K562 (cell line): ENCODE measurements around the gene MYO18B. TPM values are rescaled to one million over a fixed set of nuclear protein-coding genes. Genes with fewer than 3 reads are reported as not detected.

ENCODE experiments used
- ATAC-seq: fragments of 200-7000 bp; cut with Tn5 transposase; 3 replicates; pipeline ENCODE4 v1.9.1; 2020; ENCODE audit warnings: moderate library complexity
- BruUV-seq: library from RNA; stranded (reverse); fragments of 400-500 nt; replicated peaks from 2 replicates; lab custom pipeline; 2021; lab: Mats Ljungman, UMichigan
- CTCF ChIA-PET: fragments of 300-600 bp; formaldehyde crosslinking; extraction: SDS; loops from one replicate; lab custom pipeline; 2021; ENCODE audit warnings: low intra/inter-chr PET ratio; lab: Yijun Ruan, JAX
- POLR2A ChIA-PET: fragments of 300-600, 350-650 bp; sonication (Branson Sonifier 250); formaldehyde crosslinking; extraction: SDS; loops from one replicate; lab custom pipeline; 2021; ENCODE audit warnings: antibody characterized with exemption, inconsistent platforms; lab: Yijun Ruan, JAX
- DNase-seq, 4 experiments: peaks; one replicate each; pipeline versions ENCODE4 v3.0.0 to v3.0.0-alpha.2; 2011 to 2018; ENCODE audit warnings: low spot score in 3 of 4, mixed read lengths in 3 of 4; ENCODE audit errors: extremely low read depth in 1 of 4
- FAIRE-seq: peaks from 2 replicates; lab custom pipeline; 2011; peaks lifted over from hg19 to GRCh38; lab: Jason Lieb, UNC
- H2AFZ ChIP-seq: 2 replicates; pipeline ENCODE4 v1.6.0; 2011; ENCODE audit warnings: low read depth, low read length, control low read depth, inconsistent platforms
- H3K27ac ChIP-seq: fragments of 200-600 bp; 3 replicates; pipeline ENCODE4 v1.8.0; 2011; ENCODE audit warnings: low read depth, mild to moderate bottlenecking, control low read depth, inconsistent platforms, low read length, moderate library complexity, mixed read lengths; ENCODE audit errors: extremely low read depth
- H3K27me3 ChIP-seq, 2 experiments: fragments of 300-600 bp in 1 of 2; 2 replicates in 1 of 2; 3 replicates in 1 of 2; pipeline versions ENCODE4 v1.6.0 to v1.8.0; 2011; ENCODE audit warnings: inconsistent platforms in 2 of 2, low read length in 2 of 2, mild to moderate bottlenecking in 1 of 2, mixed read lengths in 1 of 2, moderate library complexity in 1 of 2; ENCODE audit not compliant: control insufficient read depth in 2 of 2, insufficient read depth in 2 of 2
- H3K36me3 ChIP-seq: fragments of 300-600 bp; 3 replicates; pipeline ENCODE4 v1.8.0; 2011; ENCODE audit warnings: mild to moderate bottlenecking, low read length, inconsistent platforms; ENCODE audit not compliant: control insufficient read depth, insufficient read depth
- H3K4me1 ChIP-seq, 2 experiments: fragments of 200-600 bp in 1 of 2; replicated peaks in 1 of 2; 2 replicates in 1 of 2; 3 replicates in 1 of 2; pipeline versions ENCODE4 v1.5.1 to v1.8.0; 2011; ENCODE audit warnings: inconsistent platforms in 2 of 2, low read length in 2 of 2, mild to moderate bottlenecking in 1 of 2, mixed read lengths in 1 of 2, moderate library complexity in 1 of 2; ENCODE audit not compliant: control insufficient read depth in 2 of 2, insufficient read depth in 2 of 2
- H3K4me2 ChIP-seq: 2 replicates; pipeline ENCODE4 v1.6.1; 2011; ENCODE audit warnings: low read length, control low read depth, inconsistent platforms, mixed read lengths; ENCODE audit not compliant: insufficient read depth
- H3K4me3 ChIP-seq: fragments of 200-600 bp; sonication (generic), shearing (Covaris generic); 2 replicates; pipeline ENCODE4 v1.5.1; 2016; ENCODE audit warnings: control low read depth, inconsistent platforms
- H3K79me2 ChIP-seq: fragments of 200-600 bp; 3 replicates; pipeline ENCODE4 v1.8.0; 2011; ENCODE audit warnings: low read length, inconsistent platforms; ENCODE audit not compliant: control insufficient read depth, insufficient read depth
- H3K9ac ChIP-seq, 2 experiments: 2 replicates each; pipeline versions ENCODE4 v1.6.0 to v1.6.1; 2011; ENCODE audit warnings: low read depth in 2 of 2, low read length in 2 of 2, control low read depth in 1 of 2, inconsistent platforms in 1 of 2, mild to moderate bottlenecking in 1 of 2, mixed read lengths in 1 of 2; ENCODE audit not compliant: insufficient read depth in 1 of 2
- H3K9me1 ChIP-seq: one replicate; pipeline ENCODE4 v1.6.0; 2011; ENCODE audit warnings: inconsistent platforms, mild to moderate bottlenecking, low read length, moderate library complexity; ENCODE audit not compliant: control insufficient read depth, insufficient read depth
- H3K9me3 ChIP-seq: replicated peaks from 2 replicates; pipeline ENCODE4 v1.5.1; 2011; ENCODE audit warnings: low read depth, low read length, inconsistent platforms; ENCODE audit not compliant: control insufficient read depth, insufficient read depth
- H4K20me1 ChIP-seq: replicated peaks from 2 replicates; pipeline ENCODE4 v1.6.1; 2011; ENCODE audit warnings: low read length, inconsistent platforms, mixed read lengths; ENCODE audit not compliant: control insufficient read depth, insufficient read depth
- HDAC6 ChIP-seq: IDR thresholded peaks from 2 replicates; pipeline ENCODE4 v1.6.1; 2012; ENCODE audit warnings: low read depth, mild to moderate bottlenecking, control low read depth, inconsistent platforms, low read length, moderate library complexity
- HMG20B ChIP-seq: fragments of 250-450 bp; sonication (Bioruptor Pico); IDR thresholded peaks from 2 replicates; pipeline ENCODE4 v1.5.0; 2021; ENCODE audit warnings: mild to moderate bottlenecking
- MCM3 ChIP-seq: fragments of 450-650 bp; IDR thresholded peaks from 2 replicates; pipeline ENCODE4 v1.6.1; 2016
- POLR2G ChIP-seq: fragments of 200-400 bp; formaldehyde crosslinking; IDR thresholded peaks from 2 replicates; pipeline ENCODE4 v1.6.1; 2017; ENCODE audit warnings: low read depth, mild to moderate bottlenecking, antibody characterized with exemption, low read length, moderate library complexity
- PTTG1 ChIP-seq: fragments of 450-650 bp; IDR thresholded peaks from 2 replicates; pipeline ENCODE4 v1.6.1; 2016; ENCODE audit warnings: low read depth, mild to moderate bottlenecking, missing genetic modification characterization, missing compliant biosample characterization
- RBM25 ChIP-seq: fragments of 200-400 bp; formaldehyde crosslinking; IDR thresholded peaks from 2 replicates; pipeline ENCODE4 v1.6.1; 2018; ENCODE audit warnings: low read length, low read depth, moderate library complexity; ENCODE audit not compliant: severe bottlenecking
- ZBTB43 ChIP-seq: sonication (generic); formaldehyde crosslinking; IDR thresholded peaks from 2 replicates; pipeline ENCODE4 v1.8.0; 2023; ENCODE audit warnings: mild to moderate bottlenecking, missing genetic modification reagents
- ZNF184 ChIP-seq: sonication (generic); formaldehyde crosslinking; IDR thresholded peaks from 2 replicates; pipeline ENCODE4 v1.5.0; 2020; ENCODE audit warnings: missing genetic modification reagents
- WGBS: fragments of 100-300 bp; shearing (Covaris generic); methylation state at CpG from one replicate; pipeline ENCODE4 v1.1.6; 2016; ENCODE audit warnings: low coverage, mixed read lengths; ENCODE audit not compliant: insufficient coverage; ENCODE audit errors: missing lambda C conversion rate; 5-methylcytosine and 5-hydroxymethylcytosine counted together
- in situ Hi-C: fragments of 300-500 bp; cut with MboI; formaldehyde crosslinking; loops from 4 replicates; pipeline ENCODE4 v1.15.0; 2018; ENCODE audit warnings: inconsistent platforms, mixed read lengths
- intact Hi-C: fragments of 100-400 bp; cut with micrococcal nuclease; formaldehyde crosslinking; loops from 2 replicates; pipeline ENCODE4 v1.14.2; 2022
- polyA plus RNA-seq, 8 experiments: library from polyadenylated mRNA; depleted of rRNA in 4 of 8; stranded (reverse) in 5 of 8; unstranded in 3 of 8; fragments of >200 nt; fragmentation: Nextera tagmentation in 2 of 8; fragmentation: Illumina TruSeq in 1 of 8; extraction: Ambion mirVana in 2 of 8; extraction: Trizol in 1 of 8; gene quantifications; 2 replicates each; pipeline versions ENCODE4 v1.2.1 to v1.2.3, GENCODE V29; 2011 to 2014; ENCODE audit warnings: inconsistent platforms in 1 of 8, missing spikeins in 1 of 8
- total RNA-seq, 7 experiments: library from RNA; depleted of rRNA in 6 of 7; stranded (reverse); fragments of >200 nt in 6 of 7; fragmentation: Illumina TruSeq in 2 of 7; extraction: Trizol in 2 of 7; gene quantifications; 2 replicates each; pipeline versions ENCODE4 v1.2.1 to v1.2.3, GENCODE V29; 2011 to 2021; ENCODE audit warnings: low replicate concordance in 1 of 7

MYO18B gene
- total and polyA plus RNA-seq, 9 of the 15 experiments (the other 6 are each of a cell fraction or from before 2014, with no cell fraction given), result 0.06 to 7.0 (median 4.3) TPM

DNA sequence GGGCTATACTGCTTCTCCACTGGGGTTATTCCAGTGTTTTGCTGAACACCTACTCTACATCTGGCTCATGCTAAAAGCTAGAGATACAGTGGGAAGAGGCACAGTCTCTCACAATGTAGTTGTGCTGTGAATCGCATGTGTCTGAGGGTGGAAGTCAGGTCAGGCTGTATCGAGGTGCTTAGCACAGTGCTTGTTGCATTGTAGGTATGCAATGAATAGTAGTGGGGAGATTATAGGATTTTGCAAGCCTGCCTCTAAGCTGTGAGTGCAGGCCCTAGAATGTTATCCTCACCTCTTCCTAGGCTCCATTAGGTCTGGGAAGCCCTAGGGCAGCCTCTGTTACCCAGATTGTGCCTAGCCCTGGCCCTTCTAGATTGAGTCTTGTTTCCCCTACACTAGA, 37.4 kb downstream of the MYO18B start:
- ATAC-seq, result no peak
- Histone ChIP-seq H3K9ac (no peak overlapping the region), H3K4me2 (no peak overlapping the region)
- TF ChIP-seq HDAC6 (no peak), ZBTB43 (CRISPR knock-in tag) (no peak), ZNF184 (CRISPR knock-in tag) (no peak), RBM25 (no peak)
- TF ChIP-seq, all 486 proteins: peak for 0
- FAIRE-seq, result no peak
- Histone ChIP-seq H3K9me3 (no peaks in the 10 kb centered on the region), H4K20me1 (no peaks in the 10 kb centered on the region; the same call in 1 of the 2 replicates), H3K4me1 (no peaks in the 10 kb centered on the region; a peak in 1 of 5 replicates), H2AFZ (no peak overlapping the region), H3K9me1 (no peaks in the 10 kb centered on the region), H3K27me3 (no peaks in the 10 kb centered on the region), H3K4me3 (no peak overlapping the region), H3K27ac (no peak overlapping the region), H3K79me2 (no peaks in the 10 kb centered on the region), H3K36me3 (peaks cover 26% of the 10 kb centered on the region; the same call in 2 of the 3 replicates)
- in situ Hi-C loops, result no loop called here
- intact Hi-C loops, result loop anchor here (10.0 kb wide), 1 partner anchor 235 kb away; no protein-coding TSS in a partner anchor
- ChIA-PET POLR2A (no interaction called here), CTCF (no interaction called here)
- no TSS peak for BruUV-seq
- no peak for DNase-seq
- 83% methylated on average over 2 of the region's 2 CpGs for WGBS

DNA sequence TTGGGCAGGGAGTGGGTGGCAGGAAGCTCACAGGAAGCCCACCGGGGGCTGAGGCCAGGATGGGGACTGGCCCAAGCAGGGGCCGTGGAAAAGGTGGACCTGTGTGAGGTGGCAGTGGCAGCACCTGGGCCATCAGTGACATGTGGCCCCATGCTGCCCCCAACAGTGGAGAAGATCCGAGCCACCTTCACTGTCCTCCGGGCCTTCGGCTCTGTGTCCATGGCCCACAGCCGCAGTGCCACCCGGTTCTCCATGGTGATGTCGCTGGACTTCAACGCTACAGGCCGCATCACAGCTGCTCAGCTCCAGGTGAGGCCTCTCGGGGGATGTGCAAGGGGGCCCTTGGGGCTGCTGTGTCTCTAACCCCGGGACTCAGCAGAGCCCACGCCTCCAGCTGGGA, 37.9 kb downstream of the MYO18B start:
- in situ Hi-C loops (no loop called here), intact Hi-C loops (loop anchor here (10.0 kb wide), 1 partner anchor 235 kb away; no protein-coding TSS in a partner anchor)
- Histone ChIP-seq H3K36me3 (peaks cover 26% of the 10 kb centered on the region; the same call in 2 of the 3 replicates), H3K9me3 (no peaks in the 10 kb centered on the region), H3K27me3 (no peaks in the 10 kb centered on the region), H3K27ac (no peak overlapping the region), H3K79me2 (no peaks in the 10 kb centered on the region), H3K4me1 (no peaks in the 10 kb centered on the region; a peak in 1 of 5 replicates), H3K4me3 (no peak overlapping the region), H3K9ac (no peak overlapping the region; a peak in 1 of 4 replicates), H2AFZ (no peak overlapping the region), H3K4me2 (no peak overlapping the region), H3K9me1 (no peaks in the 10 kb centered on the region), H4K20me1 (no peaks in the 10 kb centered on the region; the same call in 1 of the 2 replicates)
- DNase-seq (no peak), FAIRE-seq (no peak), ATAC-seq (no peak)
- no TSS peak for BruUV-seq
- POLR2A ChIA-PET, result no interaction called here
- CTCF ChIA-PET, result no interaction called here
- WGBS, result 95% methylated on average over 11 of the region's 13 CpGs
- TF ChIP-seq POLR2G (peak; percentile 49; the same call in 1 of the 2 replicates), PTTG1 (no peak), MCM3 (no peak), HMG20B (CRISPR knock-in tag) (no peak)
